NCI-H2107 treated with DMSO at 0.1 percent for 48 hours (cell line): ENCODE measurements around the gene PKD1L1.
A peak's percentile ranks its signal among the peaks of the same experiment; 100 is the strongest.
"Not testable (repeated sequence)": the region's sequence is repeated elsewhere in the genome, so short reads cannot be mapped to it uniquely, and the experiment has no call there.

ENCODE experiments used
- DNase-seq: peaks from one replicate; lab custom pipeline; 2025; ENCODE audit not compliant: unreplicated experiment; lab: John Stamatoyannopoulos, UW

The PKD1L1 gene

GRCh38 chr7:47948141-47948790 lies at the start of gene PKD1L1:
Gene PKD1L1 (minus strand): TSS chr7:47948466. CDS start chr7:47948440, 26 bp downstream.
- no peak for DNase-seq

GRCh38 chr7:47992446-47992845 lies 44.2 kb upstream of the PKD1L1 start:
- DNase-seq: no peak

- DNase-seq: no peak
Observed at GRCh38 chr7:47991741-47992311, 43.6 kb upstream of the PKD1L1 start.

- DNase-seq: no peak
Observed at GRCh38 chr7:47991270-47991669, 43.0 kb upstream of the PKD1L1 start.

GRCh38 chr7:47990592-47990991 lies 42.3 kb upstream of the PKD1L1 start:
- no peak for DNase-seq

GRCh38 chr7:47989607-47990400 lies 41.5 kb upstream of the PKD1L1 start:
- DNase-seq: not testable (repeated sequence)

GRCh38 chr7:47988496-47989386 lies 40.5 kb upstream of the PKD1L1 start:
- no peak for DNase-seq

- no peak for DNase-seq
Observed at GRCh38 chr7:47982610-47983009, 34.3 kb upstream of the PKD1L1 start.

- not testable (repeated sequence) for DNase-seq
Observed at GRCh38 chr7:47980648-47981047, 32.4 kb upstream of the PKD1L1 start.

- DNase-seq: no peak
Observed at GRCh38 chr7:47979832-47980181, 31.5 kb upstream of the PKD1L1 start.

GRCh38 chr7:47979145-47979831 lies 31.0 kb upstream of the PKD1L1 start, which contains the start of gene HUS1:
Gene HUS1 (minus strand): TSS chr7:47979615. CDS start chr7:47979519, 96 bp downstream.
- DNase-seq: peak; percentile 85

GRCh38 chr7:47978790-47979144 lies 30.5 kb upstream of the PKD1L1 start:
- DNase-seq: no peak

GRCh38 chr7:47973739-47974138 lies 25.5 kb upstream of the PKD1L1 start:
- no peak for DNase-seq

- no peak for DNase-seq
Observed at GRCh38 chr7:47970761-47971160, 22.5 kb upstream of the PKD1L1 start.

- DNase-seq: peak; percentile 44
Observed at GRCh38 chr7:47968847-47969774, 20.8 kb upstream of the PKD1L1 start.

- no peak for DNase-seq
Observed at GRCh38 chr7:47967708-47968107, 19.4 kb upstream of the PKD1L1 start.

- DNase-seq: no peak
Observed at GRCh38 chr7:47967123-47967522, 18.9 kb upstream of the PKD1L1 start.

- no peak for DNase-seq
Observed at GRCh38 chr7:47965456-47965855, 17.2 kb upstream of the PKD1L1 start.

GRCh38 chr7:47962262-47962661 lies 14.0 kb upstream of the PKD1L1 start:
- no peak for DNase-seq

GRCh38 chr7:47957156-47957555 lies 8.9 kb upstream of the PKD1L1 start:
- no peak for DNase-seq
